Cardiac fibroblast (primary cell): ENCODE data around the gene ANKS6.

Experiments
- DNase-seq, 2 donors: peaks; one replicate each; pipeline versions ENCODE4 v3.0.0 to v3.0.0-alpha.2; 2010; ENCODE audit warnings: low read depth in 2 of 2
- H3K4me3 ChIP-seq, 2 donors: replicated peaks in 1 of 2; 1 replicate in 1 of 2; 2 replicates in 1 of 2; pipeline ENCODE4 v1.5.1; 2011; ENCODE audit warnings: low read depth in 2 of 2, low read length in 2 of 2, mild to moderate bottlenecking in 2 of 2, moderate library complexity in 1 of 2
- TF ChIP-seq, protein P1 (sequence below): IDR thresholded peaks from one replicate; pipeline ENCODE4 v1.5.1; 2011; ENCODE audit warnings: low read depth, mild to moderate bottlenecking, low read length, inconsistent platforms

The ANKS6 gene

DNA sequence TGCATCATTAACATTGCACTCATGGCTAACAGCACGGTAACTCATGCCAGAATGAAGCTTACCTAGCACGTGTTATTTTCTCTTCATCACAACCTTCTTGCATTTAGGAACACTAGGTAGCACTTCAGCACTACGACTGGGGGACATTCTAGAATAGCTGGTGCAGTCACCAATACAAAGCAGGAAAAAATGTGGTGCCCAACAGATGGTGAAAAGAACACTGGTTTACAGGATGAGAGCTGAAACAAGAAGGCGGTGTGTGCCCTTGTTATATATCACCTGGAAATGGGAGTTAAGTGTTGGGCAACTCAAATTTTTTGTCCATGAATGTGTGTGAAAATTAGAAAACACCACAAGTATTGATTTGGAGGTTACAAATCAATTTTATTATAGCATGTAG, 41.2 kb upstream of the ANKS6 start:
- DNase-seq, result no peak
- H3K4me3 ChIP-seq, result no peak overlapping the region
- TF ChIP-seq, protein P1, sequence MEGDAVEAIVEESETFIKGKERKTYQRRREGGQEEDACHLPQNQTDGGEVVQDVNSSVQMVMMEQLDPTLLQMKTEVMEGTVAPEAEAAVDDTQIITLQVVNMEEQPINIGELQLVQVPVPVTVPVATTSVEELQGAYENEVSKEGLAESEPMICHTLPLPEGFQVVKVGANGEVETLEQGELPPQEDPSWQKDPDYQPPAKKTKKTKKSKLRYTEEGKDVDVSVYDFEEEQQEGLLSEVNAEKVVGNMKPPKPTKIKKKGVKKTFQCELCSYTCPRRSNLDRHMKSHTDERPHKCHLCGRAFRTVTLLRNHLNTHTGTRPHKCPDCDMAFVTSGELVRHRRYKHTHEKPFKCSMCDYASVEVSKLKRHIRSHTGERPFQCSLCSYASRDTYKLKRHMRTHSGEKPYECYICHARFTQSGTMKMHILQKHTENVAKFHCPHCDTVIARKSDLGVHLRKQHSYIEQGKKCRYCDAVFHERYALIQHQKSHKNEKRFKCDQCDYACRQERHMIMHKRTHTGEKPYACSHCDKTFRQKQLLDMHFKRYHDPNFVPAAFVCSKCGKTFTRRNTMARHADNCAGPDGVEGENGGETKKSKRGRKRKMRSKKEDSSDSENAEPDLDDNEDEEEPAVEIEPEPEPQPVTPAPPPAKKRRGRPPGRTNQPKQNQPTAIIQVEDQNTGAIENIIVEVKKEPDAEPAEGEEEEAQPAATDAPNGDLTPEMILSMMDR, result no peak

GRCh38 chr9:98836206-98836605, 39.9 kb upstream of the ANKS6 start:
- no peak overlapping the region for H3K4me3 ChIP-seq
- DNase-seq, result no peak
- TF ChIP-seq, protein P1, result no peak

DNA sequence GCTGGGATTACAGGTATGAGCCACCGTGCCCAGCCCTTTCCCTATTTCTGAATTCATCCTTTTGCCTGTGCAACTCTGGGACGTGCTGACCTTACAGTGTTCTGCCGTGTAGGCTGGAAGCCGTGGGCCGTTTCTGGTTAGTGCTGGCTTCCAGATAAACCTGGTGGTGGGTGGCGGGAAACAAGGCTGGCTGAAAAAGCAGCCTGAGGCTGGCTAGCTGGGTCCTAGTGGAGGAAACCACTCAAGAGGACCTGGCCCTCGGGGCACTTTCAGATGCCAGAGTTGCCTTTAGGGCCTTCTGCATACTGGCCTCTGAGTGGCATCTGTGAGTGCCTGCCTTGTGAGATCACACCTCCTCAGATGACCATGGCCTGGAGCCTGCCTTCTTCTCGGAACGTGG, 38.0 kb upstream of the ANKS6 start:
- no peak for DNase-seq
- no peak overlapping the region for H3K4me3 ChIP-seq
- TF ChIP-seq, protein P1, result no peak

- TF ChIP-seq, protein P1, result no peak
- no peak overlapping the region for H3K4me3 ChIP-seq
- DNase-seq, result peak in 1 of 2 donors; percentile 62
Observed at GRCh38 chr9:98833090-98833956, 37.0 kb upstream of the ANKS6 start.

DNA sequence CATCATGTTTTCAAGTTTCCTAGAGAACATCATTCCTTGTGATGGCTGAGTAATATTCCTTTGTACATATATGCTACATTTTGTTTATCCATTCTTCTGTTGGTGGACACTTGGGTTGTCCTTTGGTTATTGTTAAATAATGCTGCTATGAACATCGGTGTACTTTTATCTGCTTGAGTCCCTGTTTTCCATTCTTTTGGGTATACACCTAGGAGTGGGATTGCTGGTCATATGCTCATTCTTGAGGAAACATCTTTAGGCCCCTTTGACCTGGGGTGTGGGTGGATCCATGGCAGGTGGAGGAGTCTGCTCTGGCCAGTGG, 36.4 kb upstream of the ANKS6 start:
- no peak for DNase-seq
- H3K4me3 ChIP-seq, result no peak overlapping the region
- TF ChIP-seq, protein P1, result no peak

GRCh38 chr9:98831696-98832095, 35.3 kb upstream of the ANKS6 start:
- TF ChIP-seq, protein P1, result no peak
- H3K4me3 ChIP-seq, result no peak overlapping the region
- no peak for DNase-seq

- no peak overlapping the region for H3K4me3 ChIP-seq
- TF ChIP-seq, protein P1, result no peak
- DNase-seq, result no peak
Observed at GRCh38 chr9:98830554-98830953, 34.2 kb upstream of the ANKS6 start.
